Endothelial cell of umbilical vein (primary cell): ENCODE measurements around the gene RRM2. TPM values are rescaled to one million over a fixed set of nuclear protein-coding genes. Genes with fewer than 3 reads are reported as not detected.

Experiments
- BruUV-seq: library from RNA; stranded (reverse); fragments of 400-500 nt; replicated peaks from 2 replicates; lab custom pipeline; 2021; lab: Mats Ljungman, UMichigan
- CTCF ChIA-PET: fragments of 300-600, 350-600 bp; sonication (Branson Sonifier 250); formaldehyde crosslinking; loops from one replicate; lab custom pipeline; 2021; ENCODE audit warnings: antibody characterized with exemption, inconsistent platforms; lab: Charles Lee
- POLR2A ChIA-PET: fragments of 300-600, 350-600 bp; sonication (Branson Sonifier 250); formaldehyde crosslinking; loops from one replicate; lab custom pipeline; 2021; ENCODE audit warnings: antibody characterized with exemption, inconsistent platforms; lab: Charles Lee
- DNase-seq: peaks from one replicate; pipeline ENCODE4 v3.0.0-alpha.2; 2011; ENCODE audit warnings: low read depth, low spot score
- FAIRE-seq: peaks from 2 replicates; lab custom pipeline; 2011; peaks lifted over from hg19 to GRCh38; lab: Jason Lieb, UNC
- H2AFZ ChIP-seq: 2 replicates; pipeline ENCODE4 v1.6.0; 2012; ENCODE audit warnings: low read depth, low read length, control low read depth, inconsistent platforms
- H3K27ac ChIP-seq: 2 replicates; pipeline ENCODE4 v1.5.1; 2011; ENCODE audit warnings: low read depth, mild to moderate bottlenecking, control low read depth, low read length, moderate library complexity; ENCODE audit not compliant: insufficient read depth
- H3K27me3 ChIP-seq, 2 experiments: 2 replicates each; pipeline versions ENCODE4 v1.6.0 to v1.6.1; 2011; ENCODE audit warnings: low read length in 2 of 2, mixed read lengths in 1 of 2; ENCODE audit not compliant: control insufficient read depth in 2 of 2, insufficient read depth in 2 of 2
- H3K36me3 ChIP-seq, 2 experiments: 2 replicates in 1 of 2; 3 replicates in 1 of 2; pipeline ENCODE4 v1.5.1; 2011; ENCODE audit warnings: low read length in 2 of 2, mild to moderate bottlenecking in 1 of 2, moderate library complexity in 1 of 2; ENCODE audit not compliant: control insufficient read depth in 2 of 2, insufficient read depth in 2 of 2; ENCODE audit errors: extremely low read depth in 1 of 2
- H3K4me1 ChIP-seq: 3 replicates; pipeline ENCODE4 v1.5.1; 2011; ENCODE audit warnings: mild to moderate bottlenecking, low read length; ENCODE audit not compliant: control insufficient read depth, insufficient read depth; ENCODE audit errors: extremely low read depth
- H3K4me2 ChIP-seq: 2 replicates; pipeline ENCODE4 v1.6.1; 2011; ENCODE audit warnings: low read length, control low read depth, mixed read lengths; ENCODE audit not compliant: insufficient read depth
- H3K4me3 ChIP-seq, 3 experiments: fragments of 200-600 bp in 1 of 3; sonication (generic), shearing (Covaris generic) in 1 of 3; replicated peaks in 1 of 3; 2 replicates each; pipeline ENCODE4 v1.5.1; 2011 to 2016; ENCODE audit warnings: control low read depth in 3 of 3, low read length in 3 of 3, mild to moderate bottlenecking in 2 of 3, inconsistent platforms in 1 of 3, low read depth in 1 of 3, moderate library complexity in 1 of 3; ENCODE audit not compliant: insufficient read depth in 1 of 3
- H3K79me2 ChIP-seq: 2 replicates; pipeline ENCODE4 v1.6.0; 2012; ENCODE audit warnings: low read length, inconsistent platforms; ENCODE audit not compliant: control insufficient read depth, insufficient read depth
- H3K9ac ChIP-seq: replicated peaks from 2 replicates; pipeline ENCODE3; 2011; ENCODE audit warnings: low read length, control low read depth; ENCODE audit not compliant: insufficient read depth; ENCODE audit errors: extremely low read depth
- H3K9me1 ChIP-seq: replicated peaks from 3 replicates; pipeline ENCODE4 v1.6.0; 2011; ENCODE audit warnings: mild to moderate bottlenecking, low read length; ENCODE audit not compliant: control insufficient read depth, insufficient read depth; ENCODE audit errors: extremely low read depth
- H3K9me3 ChIP-seq: replicated peaks from 2 replicates; pipeline ENCODE4 v1.5.1; 2012; ENCODE audit warnings: low read length, inconsistent platforms; ENCODE audit not compliant: control insufficient read depth, insufficient read depth
- H4K20me1 ChIP-seq: replicated peaks from 2 replicates; pipeline ENCODE3; 2011; ENCODE audit warnings: mild to moderate bottlenecking, low read length; ENCODE audit not compliant: control insufficient read depth, insufficient read depth; ENCODE audit errors: extremely low read depth
- CTCF ChIP-seq, 2 donors: IDR thresholded peaks; 1 replicate in 1 of 2; 2 replicates in 1 of 2; pipeline ENCODE4 v1.5.1; 2011; ENCODE audit warnings: low read length in 2 of 2, mild to moderate bottlenecking in 2 of 2, moderate library complexity in 2 of 2, control low read depth in 1 of 2, inconsistent platforms in 1 of 2, low read depth in 1 of 2; ENCODE audit not compliant: insufficient read depth in 1 of 2; ENCODE audit errors: extremely low read depth in 1 of 2
- EZH2 ChIP-seq: IDR thresholded peaks from 2 replicates; pipeline ENCODE4 v1.6.1; 2012; ENCODE audit warnings: borderline replicate concordance, low read depth, mild to moderate bottlenecking, moderate library complexity, low read length, inconsistent platforms; ENCODE audit not compliant: severe bottlenecking
- FOS ChIP-seq: IDR thresholded peaks from 2 replicates; pipeline ENCODE4 v1.6.1; 2011; ENCODE audit warnings: mild to moderate bottlenecking, low read length, moderate library complexity, borderline replicate concordance; ENCODE audit not compliant: insufficient read depth
- GATA2 ChIP-seq: IDR thresholded peaks from 2 replicates; pipeline ENCODE4 v1.7.0; 2011; ENCODE audit warnings: low read depth, mild to moderate bottlenecking, moderate library complexity, mixed read lengths, low read length; ENCODE audit not compliant: insufficient read length, insufficient read depth
- JUN ChIP-seq: IDR thresholded peaks from 2 replicates; pipeline ENCODE4 v1.6.1; 2011; ENCODE audit warnings: borderline replicate concordance, low read depth; ENCODE audit not compliant: insufficient read length, insufficient read depth
- MAX ChIP-seq: IDR thresholded peaks from 2 replicates; pipeline ENCODE4 v1.6.1; 2011; ENCODE audit not compliant: insufficient read depth, insufficient read length
- MYC ChIP-seq: IDR thresholded peaks from one replicate; pipeline ENCODE4 v1.6.1; 2011; ENCODE audit warnings: mild to moderate bottlenecking, low read depth, low read length
- POLR2A ChIP-seq: IDR thresholded peaks from 2 replicates; pipeline ENCODE4 v1.6.1; 2012; ENCODE audit warnings: low read depth, mild to moderate bottlenecking, control low read depth, low read length
- POLR2AphosphoS5 ChIP-seq: IDR thresholded peaks from 2 replicates; pipeline ENCODE4 v1.6.1; 2012; ENCODE audit warnings: low read depth, mild to moderate bottlenecking, control low read depth, low read length, moderate library complexity; ENCODE audit not compliant: insufficient read depth
- dilution Hi-C: fragments of 300-500 bp; cut with MboI; formaldehyde crosslinking; loops from one replicate; pipeline ENCODE4 v1.15.0; 2019; ENCODE audit warnings: low sequenced_read_pairs; ENCODE audit not compliant: extremely low pct_ligation_motif_present
- intact Hi-C: fragments of 100-400 bp; cut with micrococcal nuclease; formaldehyde crosslinking; loops from one replicate; pipeline ENCODE4 v1.10.0; 2022
- polyA plus RNA-seq, 4 experiments: library from polyadenylated mRNA; depleted of rRNA in 3 of 4; stranded (reverse) in 3 of 4; unstranded in 1 of 4; fragments of >200 nt; gene quantifications; 2 replicates each; pipeline versions ENCODE4 v1.2.1 to v1.2.3, GENCODE V29; 2011 to 2012; ENCODE audit warnings: missing spikeins in 1 of 4
- total RNA-seq: library from RNA; stranded (reverse); gene quantifications from 2 replicates; pipeline ENCODE4 v1.2.3, GENCODE V29; 2021

RRM2 gene
- total and polyA plus RNA-seq, 2 donors (not counting 3 experiments of a cell fraction or from before 2014, with no cell fraction given) = 40.9 to 246 TPM

- H3K9ac ChIP-seq = no peak overlapping the region
- no peak overlapping the region for H2AFZ ChIP-seq
- POLR2A ChIA-PET = no interaction called here
- dilution Hi-C loops (no loop called here), intact Hi-C loops (no loop called here)
- H3K4me2 ChIP-seq = no peak overlapping the region
- no peak overlapping the region for H3K27ac ChIP-seq
- H3K4me3 ChIP-seq = no peak overlapping the region
- CTCF ChIA-PET = interaction anchor here (1.4 to 11.8 kb wide), 4 partner anchors 14 to 584 kb away, joined by 3 to 565 read pairs (median 246); no protein-coding TSS in a partner anchor
- no peaks in the 10 kb centered on the region for H3K9me3 ChIP-seq
- H4K20me1 ChIP-seq = no peaks in the 10 kb centered on the region
- H3K79me2 ChIP-seq = no peaks in the 10 kb centered on the region
- no peak for DNase-seq
- peaks cover 35 to 41% of the 10 kb centered on the region in 2 experiments for H3K27me3 ChIP-seq
- no peaks in the 10 kb centered on the region for H3K4me1 ChIP-seq
- no peak for TF ChIP-seq FOS
- TF ChIP-seq POLR2A = no peak
- TF ChIP-seq POLR2AphosphoS5 = no peak
- TF ChIP-seq JUN = no peak
- no peak for TF ChIP-seq CTCF (IDR thresholded peaks at IDR 0.05; ENCODE audit: extremely low read depth in 1 of 2, insufficient read depth in 1 of 2, low read depth in 1 of 2, low read length in 2 of 2)
- no peak for TF ChIP-seq EZH2
- TF ChIP-seq MYC = no peak
- no peak for TF ChIP-seq GATA2
- TF ChIP-seq MAX = no peak
- no TSS peak for BruUV-seq
- no peaks in the 10 kb centered on the region for H3K9me1 ChIP-seq
- no peaks in the 10 kb centered on the region for H3K36me3 ChIP-seq
- no peak for FAIRE-seq
These were observed 46.0 kb upstream of the RRM2 start for GRCh38 chr2:10076511-10076910.
